ENCODE results near the gene DIP2B.
"Not testable (repeated sequence)": the region's sequence is repeated elsewhere in the genome, so short reads cannot be mapped to it uniquely, and the experiment has no call there.

The DIP2B gene

GRCh38 chr12:50739611-50740010 is 234.8 kb downstream of the DIP2B start:
- peak; percentile 61 for DNase-seq

DNA sequence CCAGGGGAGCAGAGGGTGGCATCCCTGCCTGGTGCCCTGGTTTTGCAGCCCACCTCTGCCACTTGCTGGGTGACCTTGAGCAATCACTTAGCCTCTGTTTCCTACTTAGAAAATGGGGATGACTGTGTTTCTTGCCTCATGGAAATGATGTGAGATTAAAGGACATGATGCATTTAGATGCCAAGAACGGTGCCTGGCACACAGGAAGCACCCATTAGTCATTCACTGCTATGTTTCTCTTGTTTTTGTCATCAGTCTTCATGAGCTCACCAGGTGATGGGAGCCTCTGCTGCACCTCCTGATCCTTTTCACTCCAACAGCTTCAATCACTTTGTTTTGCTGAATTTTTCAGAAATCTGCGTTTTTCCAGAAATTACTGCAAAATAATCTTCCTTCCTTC is 235.5 kb downstream of the DIP2B start:
- peak; percentile 32 for DNase-seq

DNA sequence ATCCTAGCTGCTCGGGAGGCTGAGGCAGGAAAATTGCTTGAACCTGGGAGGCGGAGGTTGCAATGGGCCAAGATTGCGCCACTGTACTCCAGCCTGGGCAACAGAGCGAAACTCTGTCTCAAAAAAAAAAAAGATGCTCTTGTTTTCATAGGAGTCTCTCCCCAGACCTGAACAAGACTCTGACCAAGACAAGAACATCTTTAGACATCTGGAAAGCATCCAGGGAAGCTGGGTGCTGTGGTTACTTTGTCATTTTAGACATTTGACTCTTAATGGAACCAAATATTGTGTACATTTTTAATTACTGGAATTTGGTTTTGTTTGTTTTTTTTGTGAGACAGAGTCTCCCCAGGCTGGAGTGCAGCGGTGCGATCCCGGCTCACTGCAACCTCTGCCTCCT is 238.0 kb downstream of the DIP2B start:
- peak; percentile 40 for DNase-seq

DNA sequence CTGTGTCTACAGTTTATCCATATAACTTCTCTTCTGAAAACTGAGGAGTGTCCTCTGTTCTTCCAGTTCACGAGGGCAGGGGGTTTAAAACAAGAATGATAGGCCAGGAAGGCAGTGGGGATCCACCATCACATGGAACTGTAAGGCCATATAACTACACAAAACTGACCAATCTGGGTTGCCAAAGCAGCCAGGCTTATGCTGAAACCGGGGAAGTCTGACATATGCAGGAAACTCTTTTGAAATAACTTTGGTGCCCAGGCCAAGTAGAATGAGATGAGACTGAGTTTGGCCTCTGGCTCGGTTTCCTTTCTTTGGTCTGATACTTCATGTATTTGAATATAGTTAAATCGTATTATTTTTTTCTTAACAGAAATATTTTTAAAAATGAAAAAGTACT is 241.1 kb downstream of the DIP2B start:
- no peak for DNase-seq

DNA sequence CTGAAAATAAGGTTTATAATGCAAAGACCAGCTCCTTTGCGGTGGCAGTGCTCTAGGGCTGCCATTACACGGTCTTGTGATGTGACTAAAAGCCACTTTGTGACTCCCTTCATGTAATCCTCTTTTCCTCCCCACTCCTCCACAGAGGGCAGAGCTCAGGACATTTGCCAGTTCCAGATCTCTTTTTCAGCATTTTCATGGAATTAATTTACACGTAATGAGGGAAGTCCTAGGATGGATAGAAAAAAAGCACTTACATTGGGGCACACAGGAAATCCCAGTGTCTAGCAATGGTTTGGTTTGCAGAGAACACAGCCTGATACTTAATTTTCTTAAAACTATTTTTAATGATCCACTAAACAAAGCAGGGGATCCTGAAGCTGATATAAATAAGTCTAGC is 241.6 kb downstream of the DIP2B start:
- no peak for DNase-seq

- DNase-seq: no peak
Observed at GRCh38 chr12:50747817-50748216, 243.0 kb downstream of the DIP2B start.

DNA sequence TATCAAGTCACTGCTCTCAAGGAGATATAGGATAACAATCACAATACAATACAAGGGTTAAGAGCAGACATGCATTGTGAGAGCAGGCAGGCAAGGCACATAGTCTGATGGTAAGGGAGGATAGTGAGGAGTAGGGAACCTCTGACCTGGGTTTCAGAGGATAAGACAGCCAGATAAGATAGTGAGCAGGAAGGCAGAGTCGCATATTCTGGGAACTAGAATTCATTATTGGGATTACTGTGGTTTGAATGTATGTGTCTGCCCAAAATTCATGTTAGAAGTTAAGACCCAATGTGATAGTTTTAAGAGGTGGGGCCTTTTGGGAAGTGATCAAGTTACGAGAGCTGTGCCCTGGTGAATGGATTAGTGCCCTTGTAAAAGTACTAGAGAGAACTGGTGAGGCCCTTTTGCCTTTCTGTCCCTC is 244.7 kb downstream of the DIP2B start:
- DNase-seq: no peak

GRCh38 chr12:50750366-50750765 is 245.6 kb downstream of the DIP2B start:
- no peak for DNase-seq

DNA sequence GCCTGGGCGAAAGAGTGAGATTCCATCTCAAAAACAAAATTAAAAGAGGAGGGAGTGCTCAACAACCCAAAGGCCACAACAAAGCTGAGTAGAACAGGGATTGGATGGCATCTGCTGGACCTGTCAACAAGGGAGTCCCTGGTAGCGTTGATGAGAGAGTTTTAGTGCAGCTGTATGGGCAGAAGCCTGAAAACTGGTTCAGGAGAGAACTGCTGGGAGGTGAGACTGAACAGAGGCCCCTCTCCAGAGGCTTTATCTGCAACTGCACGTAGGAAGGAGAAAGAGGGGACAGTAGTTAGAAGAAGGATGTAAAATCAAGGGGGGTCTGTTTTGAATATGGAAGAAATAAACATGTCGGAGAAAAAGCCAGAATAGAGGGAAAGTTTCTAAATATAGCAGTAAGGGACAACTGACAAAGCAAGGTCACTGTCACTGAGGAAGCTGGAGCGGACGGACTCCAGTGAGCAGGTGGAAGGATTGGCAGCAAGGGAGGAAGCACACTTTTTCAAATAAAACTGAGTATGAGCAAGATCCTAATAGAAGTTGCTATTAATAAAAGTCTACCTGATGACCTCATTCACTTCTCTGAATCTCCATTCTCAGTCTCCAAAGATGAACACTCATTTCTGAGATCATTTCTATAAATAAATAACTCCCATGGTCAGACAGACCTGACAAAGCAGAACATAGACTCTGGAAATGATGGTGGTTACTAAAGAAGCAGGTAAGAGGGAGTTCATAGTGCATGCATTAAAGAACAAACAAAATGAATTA is 247.3 kb downstream of the DIP2B start:
- DNase-seq: no peak

DNA sequence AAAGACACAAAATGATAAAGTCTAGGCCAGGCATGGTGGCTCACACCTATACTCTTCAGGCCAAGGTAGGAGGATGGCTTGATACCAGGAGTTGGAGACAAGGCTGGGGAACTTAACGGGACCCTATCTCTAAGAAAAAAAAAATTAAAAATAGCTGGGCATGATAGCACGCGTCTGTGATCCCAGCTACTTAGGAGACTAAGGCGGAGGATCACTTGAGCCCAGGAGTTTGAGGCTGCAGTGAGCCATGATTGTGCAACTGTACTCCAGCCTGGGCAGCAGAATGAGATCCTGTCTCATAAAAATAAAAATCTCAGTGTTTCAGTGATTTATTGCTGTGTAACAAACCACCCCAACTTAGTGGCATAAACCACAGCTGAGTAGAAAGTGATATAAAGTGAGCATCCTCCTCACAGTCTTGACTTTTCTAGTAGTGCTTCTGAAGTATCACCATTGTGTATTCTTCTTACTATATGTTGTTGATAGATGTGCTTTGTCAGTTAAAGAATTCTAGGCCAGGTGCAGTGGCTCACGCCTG is 248.5 kb downstream of the DIP2B start:
- DNase-seq: no peak

DNA sequence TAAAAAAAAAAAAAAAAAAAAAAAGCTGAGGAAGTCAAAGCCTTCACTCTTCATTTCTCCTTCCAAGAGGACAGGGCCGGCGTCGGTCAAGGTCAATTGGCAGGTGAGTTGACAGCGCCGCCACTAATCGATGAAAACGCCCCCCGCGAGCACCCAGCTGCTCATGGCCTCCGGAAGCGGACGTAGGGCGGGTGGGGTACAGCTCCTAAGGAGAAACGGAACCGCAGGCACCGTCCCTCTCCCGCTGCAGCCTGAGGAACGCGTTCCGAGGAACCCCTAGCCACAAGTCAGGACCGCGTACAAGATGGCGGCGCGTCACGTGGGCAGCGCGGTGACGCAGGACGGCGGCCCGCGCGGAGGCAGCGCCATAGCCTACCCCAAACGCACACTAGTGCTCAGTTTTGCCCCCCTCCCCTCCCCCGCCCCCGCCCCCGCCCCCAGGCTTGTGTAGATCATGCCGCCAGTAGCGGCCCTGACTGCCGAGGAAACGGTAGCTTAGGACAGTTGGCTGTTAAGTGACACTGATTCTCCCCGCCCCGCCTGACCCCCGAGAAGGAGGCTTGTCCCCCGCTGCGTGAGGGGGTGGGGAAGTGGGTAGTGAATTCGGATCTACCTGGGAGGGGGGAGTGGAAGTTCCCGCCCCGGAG is 259.0 kb downstream of the DIP2B start, which contains the start of gene ATF1:
ATF1 (plus strand) TSS at position 463 of the 647 bp plus-strand sequence. CDS start 16,045 bp downstream, outside the sequence.
- peak; percentile 92 for DNase-seq

- DNase-seq: peak; percentile 61
Observed at GRCh38 chr12:50764286-50765094, 259.7 kb downstream of the DIP2B start.

DNA sequence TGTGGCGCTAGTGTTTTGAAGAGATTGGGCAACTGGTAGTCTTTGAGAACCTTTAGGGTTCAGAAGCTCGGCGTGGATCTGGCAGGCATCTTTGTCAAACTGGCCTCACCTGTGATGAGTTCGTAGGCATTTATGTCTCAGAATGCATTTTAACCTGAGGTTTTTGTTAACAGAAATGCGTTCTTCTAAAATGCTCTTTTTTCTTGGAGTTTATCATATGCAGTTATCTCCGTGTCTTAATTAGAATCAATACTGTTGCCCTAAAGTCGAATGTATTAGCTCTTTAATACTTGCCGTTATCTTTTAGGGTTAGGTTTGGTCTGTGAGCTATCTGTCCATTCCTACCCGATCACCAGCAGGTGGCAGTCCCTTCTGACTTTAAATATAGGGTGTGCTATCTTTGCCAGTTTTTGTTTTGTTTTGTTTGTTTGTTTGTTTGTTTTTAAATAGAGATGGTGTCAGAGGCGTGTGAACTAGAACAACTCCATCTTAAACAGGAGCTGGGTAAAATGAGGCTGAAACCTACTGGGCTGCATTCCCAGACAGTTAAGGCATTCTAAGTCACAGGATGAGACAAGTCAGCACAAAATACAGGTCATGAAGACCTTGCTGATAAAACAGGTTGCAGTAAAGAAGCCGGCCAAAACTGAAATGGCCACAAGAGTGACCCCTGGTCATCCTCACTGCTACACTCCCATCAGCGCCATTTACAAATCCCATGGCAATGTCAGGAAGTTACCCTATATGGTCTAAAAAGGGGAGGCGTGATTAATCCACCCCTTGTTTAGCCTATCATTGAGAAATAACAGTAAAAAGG is 260.5 kb downstream of the DIP2B start:
- DNase-seq: peak; percentile 56

- no peak for DNase-seq
Observed at GRCh38 chr12:50768391-50768790, 263.6 kb downstream of the DIP2B start.

GRCh38 chr12:50768813-50769212 is 264.0 kb downstream of the DIP2B start:
- DNase-seq: not testable (repeated sequence)

GRCh38 chr12:50771409-50771808 is 266.6 kb downstream of the DIP2B start:
- no peak for DNase-seq

- no peak for DNase-seq
Observed at GRCh38 chr12:50772470-50772869, 267.7 kb downstream of the DIP2B start.

DNA sequence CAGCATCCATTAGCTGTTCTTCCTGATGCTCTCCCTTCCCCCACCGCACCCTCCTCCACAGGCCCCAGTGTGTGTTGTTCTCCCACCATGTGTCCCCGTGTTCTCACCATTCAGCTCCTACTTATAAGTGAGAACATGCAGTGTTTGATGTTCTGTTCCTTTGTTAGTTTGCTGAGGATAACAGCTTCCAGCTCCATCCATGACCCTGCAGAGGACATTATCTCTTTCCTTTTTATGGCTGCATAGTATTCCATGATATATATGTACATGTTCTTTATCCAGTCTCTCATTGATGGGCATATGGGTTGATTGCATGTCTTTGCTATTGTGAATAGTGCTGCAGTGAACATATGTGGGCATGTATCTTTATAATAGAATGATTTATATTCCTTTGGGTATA is 268.1 kb downstream of the DIP2B start:
- no peak for DNase-seq

GRCh38 chr12:50775251-50775650 is 270.5 kb downstream of the DIP2B start:
- DNase-seq: no peak

- DNase-seq: no peak
Observed at GRCh38 chr12:50776749-50777728, 272.3 kb downstream of the DIP2B start.
